ENCODE measurements around the gene ADAMTS15.

ADAMTS15 gene

GRCh38 chr11:130476922-130477491 is 28.6 kb downstream of the ADAMTS15 start:
- no peak for DNase-seq (ENCODE audit: low read depth in 2 of 2)

- DNase-seq (ENCODE audit: low read depth in 2 of 2), result no peak
Observed at GRCh38 chr11:130477586-130478203, 29.2 kb downstream of the ADAMTS15 start.

GRCh38 chr11:130478204-130478701 is 29.8 kb downstream of the ADAMTS15 start:
- DNase-seq (ENCODE audit: low read depth in 2 of 2), result no peak

GRCh38 chr11:130478881-130479280 is 30.4 kb downstream of the ADAMTS15 start:
- no peak for DNase-seq (ENCODE audit: low read depth in 2 of 2)

GRCh38 chr11:130480186-130480585 is 31.7 kb downstream of the ADAMTS15 start:
- DNase-seq (ENCODE audit: low read depth in 2 of 2), result no peak

GRCh38 chr11:130480711-130481140 is 32.3 kb downstream of the ADAMTS15 start:
- DNase-seq (ENCODE audit: low read depth in 2 of 2), result no peak

GRCh38 chr11:130483124-130483523 is 34.7 kb downstream of the ADAMTS15 start:
- no peak for DNase-seq (ENCODE audit: low read depth in 2 of 2)

GRCh38 chr11:130485983-130486382 is 37.5 kb downstream of the ADAMTS15 start:
- no peak for DNase-seq (ENCODE audit: low read depth in 2 of 2)

- no peak for DNase-seq (ENCODE audit: low read depth in 2 of 2)
Observed at GRCh38 chr11:130486391-130486836, 38.0 kb downstream of the ADAMTS15 start.

- DNase-seq (ENCODE audit: low read depth in 2 of 2), result no peak
Observed at GRCh38 chr11:130486987-130487923, 38.8 kb downstream of the ADAMTS15 start.

GRCh38 chr11:130487924-130488815 is 39.7 kb downstream of the ADAMTS15 start:
- no peak for DNase-seq (ENCODE audit: low read depth in 2 of 2)

- DNase-seq (ENCODE audit: low read depth in 2 of 2), result no peak
Observed at GRCh38 chr11:130488848-130489584, 40.6 kb downstream of the ADAMTS15 start.

- no peak for DNase-seq (ENCODE audit: low read depth in 2 of 2)
Observed at GRCh38 chr11:130489716-130490115, 41.3 kb downstream of the ADAMTS15 start.

GRCh38 chr11:130490682-130491449 is 42.4 kb downstream of the ADAMTS15 start:
- no peak for DNase-seq (ENCODE audit: low read depth in 2 of 2)

- no peak for DNase-seq (ENCODE audit: low read depth in 2 of 2)
Observed at GRCh38 chr11:130498181-130498580, 49.7 kb downstream of the ADAMTS15 start.

- no peak for DNase-seq (ENCODE audit: low read depth in 2 of 2)
Observed at GRCh38 chr11:130499828-130500227, 51.4 kb downstream of the ADAMTS15 start.

GRCh38 chr11:130504317-130504716 is 55.9 kb downstream of the ADAMTS15 start:
- DNase-seq (ENCODE audit: low read depth in 2 of 2), result no peak

- DNase-seq (ENCODE audit: low read depth in 2 of 2), result no peak
Observed at GRCh38 chr11:130508913-130509312, 60.5 kb downstream of the ADAMTS15 start.

- no peak for DNase-seq (ENCODE audit: low read depth in 2 of 2)
Observed at GRCh38 chr11:130509942-130510341, 61.5 kb downstream of the ADAMTS15 start.

Measured in stimulated activated CD8-positive, alpha-beta memory T cell treated with anti-CD3 and anti-CD28 coated beads, Interleukin-7, amount 100 ng/mL, for 1 hour (primary cell).